GM18505 (cell line): ENCODE results near the gene CHST8.

Source experiments
- ATAC-seq: cut with Tn5 transposase; IDR thresholded peaks from one replicate; pipeline ENCODE4 v1.9.1; 2021; ENCODE audit not compliant: unreplicated experiment
- POLR2A ChIP-seq: IDR thresholded peaks from 4 replicates; pipeline ENCODE4 v1.6.1; 2011; ENCODE audit warnings: borderline replicate concordance; ENCODE audit not compliant: insufficient read depth, insufficient read length; ENCODE audit errors: extremely low read depth

Gene CHST8

GRCh38 chr19:33736787-33737186 is 115.0 kb downstream of the CHST8 start:
- TF ChIP-seq POLR2A: no peak
- no peak for ATAC-seq

DNA sequence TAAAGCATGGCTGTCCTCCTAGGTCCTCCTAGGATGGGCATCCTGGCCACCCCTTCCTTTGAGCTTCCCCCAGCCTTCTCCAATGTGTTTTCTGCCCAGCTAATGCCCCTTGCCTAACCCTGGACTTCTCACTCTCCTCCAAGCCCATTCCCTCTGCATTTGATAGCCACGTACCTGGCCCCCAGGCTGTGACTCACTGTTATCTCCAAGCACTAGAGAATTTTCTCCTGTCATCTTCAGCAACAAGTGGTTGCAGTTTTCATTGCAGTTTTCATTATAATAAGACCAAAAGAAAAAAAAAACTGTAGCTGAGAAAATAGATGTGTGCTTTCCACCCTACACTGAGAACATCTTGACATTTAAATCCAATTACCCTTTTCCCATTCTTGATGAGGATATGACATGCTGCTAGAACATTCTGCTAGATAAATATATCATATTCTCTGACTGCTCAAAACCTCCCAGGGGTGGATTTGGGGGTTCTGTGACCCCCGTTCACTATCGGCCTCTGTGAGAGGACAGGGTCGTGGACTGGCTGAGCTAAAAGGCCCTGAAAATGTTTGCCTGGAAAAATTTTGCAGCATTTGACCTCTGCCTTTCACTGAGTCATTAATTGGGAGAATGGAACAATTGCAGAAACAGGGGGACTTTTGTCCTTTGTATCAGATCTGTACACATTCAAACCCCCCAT is 116.1 kb downstream of the CHST8 start:
- TF ChIP-seq POLR2A: no peak
- no peak for ATAC-seq

- TF ChIP-seq POLR2A: no peak
- ATAC-seq: no peak
Measured at GRCh38 chr19:33740811-33741396, 119.2 kb downstream of the CHST8 start.

- TF ChIP-seq POLR2A: no peak
- no peak for ATAC-seq
Measured at GRCh38 chr19:33745297-33745696, 123.5 kb downstream of the CHST8 start.

- no peak for ATAC-seq
- TF ChIP-seq POLR2A: no peak
Measured at GRCh38 chr19:33746159-33746558, 124.4 kb downstream of the CHST8 start.

DNA sequence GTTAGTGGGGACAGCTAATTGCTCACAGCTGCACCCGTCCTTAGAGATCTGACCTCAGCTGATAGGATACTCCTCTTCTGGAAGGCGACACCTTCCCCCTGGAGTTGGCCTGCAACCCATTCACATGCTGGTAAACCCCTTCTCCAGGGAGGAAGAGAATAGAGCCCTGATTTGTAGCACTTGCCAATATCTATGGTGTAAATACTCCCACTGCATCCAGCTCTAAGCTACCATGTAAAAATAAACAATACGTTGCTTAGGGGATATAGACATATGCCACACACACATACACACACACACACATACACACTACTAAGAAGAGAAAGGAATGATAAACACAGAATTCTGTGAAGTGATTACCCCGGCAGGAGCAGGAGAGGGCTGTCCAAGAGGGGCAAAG is 125.5 kb downstream of the CHST8 start:
- no peak for ATAC-seq
- TF ChIP-seq POLR2A: no peak

- ATAC-seq: no peak
- no peak for TF ChIP-seq POLR2A
Measured at GRCh38 chr19:33748231-33748630, 126.5 kb downstream of the CHST8 start.

DNA sequence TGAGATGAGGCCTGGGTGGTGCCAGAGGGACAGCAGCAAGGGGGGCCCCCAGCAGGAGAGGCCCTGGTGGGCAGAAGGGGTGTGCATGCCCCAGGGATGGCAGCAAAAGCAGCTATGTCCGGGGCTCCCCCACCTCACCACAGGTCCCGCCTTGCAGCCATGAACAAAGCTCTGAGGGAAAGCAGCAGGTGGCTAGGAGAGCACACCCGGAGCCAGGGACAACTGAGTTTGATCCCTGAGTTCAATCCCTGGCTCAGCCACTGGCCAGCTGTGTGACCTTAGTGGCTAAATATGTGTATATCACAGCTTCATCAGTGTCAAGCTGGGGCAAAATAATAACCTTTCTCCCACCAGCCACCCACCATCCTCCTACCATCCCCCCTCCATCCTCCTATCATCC is 127.3 kb downstream of the CHST8 start:
- no peak for ATAC-seq
- no peak for TF ChIP-seq POLR2A

- ATAC-seq: no peak
- no peak for TF ChIP-seq POLR2A
Measured at GRCh38 chr19:33749619-33750175, 127.9 kb downstream of the CHST8 start.

- ATAC-seq: no peak
Measured at GRCh38 chr19:33750587-33751435, 129.1 kb downstream of the CHST8 start.

DNA sequence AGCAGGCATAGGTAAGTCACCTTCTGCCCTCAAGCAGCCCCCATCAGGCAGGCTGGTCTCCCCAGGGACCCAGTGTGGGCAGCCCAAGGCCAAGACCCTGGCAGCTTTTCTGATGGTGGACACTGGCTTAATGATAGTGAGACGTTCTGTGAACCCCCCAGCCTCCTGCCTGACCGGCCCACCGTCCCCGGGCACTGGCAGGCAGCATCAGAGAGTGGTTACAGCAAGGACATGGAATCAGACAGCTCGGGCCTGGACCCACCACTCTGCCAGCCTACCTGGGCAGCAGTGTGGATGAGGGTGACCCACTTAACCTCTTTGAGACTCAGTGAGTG is 129.7 kb downstream of the CHST8 start:
- ATAC-seq: no peak
- TF ChIP-seq POLR2A: no peak

More at GRCh38 chr19:33750587-33751435, 129.1 kb downstream of the CHST8 start:
- TF ChIP-seq POLR2A: no peak

DNA sequence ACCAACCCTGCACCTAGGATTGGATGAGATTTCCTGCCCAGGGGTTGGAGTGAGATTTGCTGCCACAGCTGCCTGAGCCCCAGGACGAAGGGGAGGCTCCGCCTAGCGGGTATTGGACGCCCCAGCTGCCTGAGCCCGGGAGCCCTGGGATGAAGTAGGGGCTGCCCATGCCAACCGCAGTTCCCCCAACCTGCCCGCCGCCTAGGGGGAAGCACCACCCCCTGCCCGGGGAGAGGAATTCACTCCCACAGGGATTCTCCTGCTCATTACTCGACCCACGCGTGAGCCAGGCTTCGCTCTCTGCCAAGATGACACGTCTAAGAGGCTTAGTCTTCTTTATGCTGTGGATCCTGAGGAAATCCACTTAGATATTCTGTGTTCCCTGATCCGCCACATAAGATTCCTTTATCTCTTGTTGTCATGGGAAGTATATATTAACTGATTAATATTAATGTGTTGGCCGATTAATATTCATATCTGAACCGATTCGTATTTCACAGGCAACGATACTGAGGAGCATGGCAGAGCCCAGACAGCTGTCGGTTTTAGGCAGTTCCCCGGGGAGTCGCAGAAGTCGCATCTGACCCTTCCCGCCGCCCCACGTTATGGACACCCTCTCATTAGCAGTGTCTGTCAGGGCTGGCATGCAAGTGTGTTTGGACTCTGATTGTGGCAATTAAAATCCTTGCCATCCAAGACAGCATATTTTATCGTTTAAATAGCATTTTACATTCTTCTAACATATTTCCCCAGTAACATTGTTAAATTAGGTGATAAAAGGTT is 130.5 kb downstream of the CHST8 start:
- ATAC-seq: no peak
- TF ChIP-seq POLR2A: no peak

- ATAC-seq: no peak
Measured at GRCh38 chr19:33752945-33753344, 131.2 kb downstream of the CHST8 start.

DNA sequence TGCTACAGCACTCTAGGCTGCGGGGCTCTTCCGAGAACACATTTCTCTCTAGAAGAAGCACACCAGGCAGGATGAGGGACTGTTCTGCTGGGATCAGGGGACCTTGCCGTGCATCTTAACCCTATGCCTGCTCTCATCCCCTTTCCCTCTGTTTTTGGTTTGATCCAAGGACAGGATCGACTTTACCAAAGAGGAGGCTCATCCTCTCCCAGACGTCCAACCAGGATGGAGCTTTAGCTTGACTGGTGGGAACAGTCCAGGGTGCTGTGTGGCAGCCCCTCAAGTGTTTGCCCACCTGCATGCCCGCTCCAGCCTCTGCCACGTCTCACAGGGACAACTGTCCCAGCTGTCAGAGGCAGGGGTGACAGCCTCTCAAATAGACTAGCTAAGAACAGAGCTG is 132.6 kb downstream of the CHST8 start:
- ATAC-seq: no peak
- TF ChIP-seq POLR2A: no peak

More at GRCh38 chr19:33752945-33753344, 131.2 kb downstream of the CHST8 start:
- TF ChIP-seq POLR2A: no peak
